CD8-positive, alpha-beta memory T cell (primary cell): ENCODE data around the gene ZNF681. TPM values are rescaled to one million over a fixed set of nuclear protein-coding genes. Genes with fewer than 3 reads are reported as not detected.
A peak's percentile ranks its signal among the peaks of the same experiment; 100 is the strongest.
"Not testable (repeated sequence)": the region's sequence is repeated elsewhere in the genome, so short reads cannot be mapped to it uniquely, and the experiment has no call there.

ENCODE experiments used
- CTCF ChIA-PET: fragments of 350-600 bp; sonication (Branson Sonifier 250); formaldehyde crosslinking; loops from one replicate; lab custom pipeline; 2021; ENCODE audit warnings: antibody characterized with exemption; lab: Charles Lee
- POLR2A ChIA-PET: fragments of 350-600 bp; sonication (Branson Sonifier 250); formaldehyde crosslinking; loops from one replicate; lab custom pipeline; 2021; ENCODE audit warnings: antibody characterized with exemption; lab: Charles Lee
- DNase-seq, 5 donors: peaks; one replicate each; pipeline versions ENCODE4 v3.0.0 to v3.0.0-alpha.2; 2020 to 2022; ENCODE audit warnings: mixed read lengths in 1 of 5
- H3K27ac ChIP-seq: one replicate; pipeline ENCODE4 v1.7.0; 2013; ENCODE audit warnings: low read depth, mild to moderate bottlenecking, low read length, moderate library complexity
- H3K27me3 ChIP-seq: 2 replicates; pipeline ENCODE4 v1.7.0; 2013; ENCODE audit warnings: low read length, mild to moderate bottlenecking; ENCODE audit not compliant: insufficient read depth, poor library complexity, severe bottlenecking
- H3K36me3 ChIP-seq: 2 replicates; pipeline ENCODE4 v1.7.0; 2013; ENCODE audit warnings: mild to moderate bottlenecking, low read length, moderate library complexity; ENCODE audit not compliant: insufficient read depth
- H3K4me1 ChIP-seq: 2 replicates; pipeline ENCODE4 v1.7.0; 2013; ENCODE audit warnings: mild to moderate bottlenecking, low read length, moderate library complexity; ENCODE audit not compliant: insufficient read depth
- H3K4me3 ChIP-seq: 2 replicates; pipeline ENCODE4 v1.7.0; 2013; ENCODE audit warnings: mild to moderate bottlenecking, low read length
- H3K9me3 ChIP-seq: 2 replicates; pipeline ENCODE4 v1.7.0; 2013; ENCODE audit warnings: mild to moderate bottlenecking, low read length
- H3K27ac Mint-ChIP-seq, 8 donors: one replicate each; pipeline ENCODE4 v1.8.0; 2020 to 2021; ENCODE audit warnings: mixed read lengths in 8 of 8, mild to moderate bottlenecking in 6 of 8, inconsistent platforms in 3 of 8, moderate library complexity in 3 of 8
- H3K27me3 Mint-ChIP-seq, 2 donors: one replicate each; pipeline ENCODE4 v1.8.0; 2020 to 2021; ENCODE audit warnings: mixed read lengths in 2 of 2, mild to moderate bottlenecking in 1 of 2, moderate library complexity in 1 of 2
- H3K36me3 Mint-ChIP-seq, 3 donors: one replicate each; pipeline ENCODE4 v1.8.0; 2020 to 2021; ENCODE audit warnings: mixed read lengths in 3 of 3, inconsistent platforms in 1 of 3, mild to moderate bottlenecking in 1 of 3
- H3K4me1 Mint-ChIP-seq, 3 donors: one replicate each; pipeline ENCODE4 v1.8.0; 2020 to 2021; ENCODE audit warnings: mixed read lengths in 3 of 3, inconsistent platforms in 1 of 3, mild to moderate bottlenecking in 1 of 3
- H3K4me3 Mint-ChIP-seq, 7 donors: one replicate each; pipeline ENCODE4 v1.8.0; 2020 to 2021; ENCODE audit warnings: mixed read lengths in 7 of 7, mild to moderate bottlenecking in 6 of 7, moderate library complexity in 4 of 7, inconsistent platforms in 2 of 7
- H3K9me3 Mint-ChIP-seq, 5 donors: one replicate each; pipeline ENCODE4 v1.8.0; 2020 to 2022; ENCODE audit warnings: mixed read lengths in 5 of 5, mild to moderate bottlenecking in 3 of 5, moderate library complexity in 2 of 5, inconsistent platforms in 1 of 5
- polyA plus RNA-seq: library from polyadenylated mRNA; unstranded; fragments of 300-500 nt; fragmentation: Illumina TruSeq; gene quantifications from one replicate; pipeline ENCODE4 v1.2.3, GENCODE V29; 2021
- total RNA-seq, 2 experiments: library from RNA; stranded (reverse); gene quantifications; one replicate each; pipeline ENCODE4 v1.2.3, GENCODE V29; 2021

Gene ZNF681
- total and polyA plus RNA-seq, 3 experiments from 2014 or later: 1.6 to 4.9 (median 4.6) TPM

- POLR2A ChIA-PET: no interaction called here
- no peak overlapping the region for H3K4me3 Mint-ChIP-seq
- H3K4me1 Mint-ChIP-seq: peaks cover 0 to under 1% (median under 1%) of the 10 kb centered on the region in 3 donors
- DNase-seq: no peak
- H3K36me3 ChIP-seq: no peaks in the 10 kb centered on the region
- H3K9me3 Mint-ChIP-seq: no peaks in the 10 kb centered on the region
- H3K27ac Mint-ChIP-seq: peak overlapping the region in 1 of 8 donors; percentile 8
- H3K9me3 ChIP-seq: no peaks in the 10 kb centered on the region
- CTCF ChIA-PET: no interaction called here
- H3K27ac ChIP-seq: no peak overlapping the region
- no peaks in the 10 kb centered on the region for H3K27me3 Mint-ChIP-seq
- H3K4me1 ChIP-seq: no peaks in the 10 kb centered on the region
- no peak overlapping the region for H3K4me3 ChIP-seq
- H3K27me3 ChIP-seq: no peaks in the 10 kb centered on the region
- peaks cover 23 to 42% (median 23%) of the 10 kb centered on the region in 3 donors for H3K36me3 Mint-ChIP-seq
These were observed 24.9 kb upstream of the ZNF681 start for GRCh38 chr19:23783636-23784035.

GRCh38 chr19:23779645-23780044 is 21.0 kb upstream of the ZNF681 start:
- Histone ChIP-seq H3K9me3 (no peaks in the 10 kb centered on the region), H3K4me1 (peaks cover 6% of the 10 kb centered on the region), H3K27me3 (no peaks in the 10 kb centered on the region), H3K36me3 (no peaks in the 10 kb centered on the region), H3K27ac (no peak overlapping the region), H3K4me3 (no peak overlapping the region)
- Mint-ChIP-seq H3K4me1 (peaks cover 10 to 13% (median 13%) of the 10 kb centered on the region in 3 donors), H3K27ac (no peak overlapping the region), H3K4me3 (no peak overlapping the region), H3K36me3 (peaks cover 24 to 38% (median 26%) of the 10 kb centered on the region in 3 donors), H3K9me3 (no peaks in the 10 kb centered on the region), H3K27me3 (no peaks in the 10 kb centered on the region)
- CTCF ChIA-PET: no interaction called here
- POLR2A ChIA-PET: no interaction called here
- no peak for DNase-seq

GRCh38 chr19:23778566-23778965 is 19.9 kb upstream of the ZNF681 start:
- H3K4me1 Mint-ChIP-seq: peaks cover 10 to 13% (median 13%) of the 10 kb centered on the region in 3 donors
- Histone ChIP-seq H3K27ac (no peak overlapping the region), H3K36me3 (no peaks in the 10 kb centered on the region), H3K4me1 (peaks cover 6% of the 10 kb centered on the region), H3K27me3 (no peaks in the 10 kb centered on the region), H3K9me3 (no peaks in the 10 kb centered on the region), H3K4me3 (no peak overlapping the region)
- no peaks in the 10 kb centered on the region for H3K9me3 Mint-ChIP-seq
- POLR2A ChIA-PET: no interaction called here
- no peak for DNase-seq
- CTCF ChIA-PET: no interaction called here
- H3K4me3 Mint-ChIP-seq: no peak overlapping the region
- H3K36me3 Mint-ChIP-seq: peaks cover 22 to 35% (median 23%) of the 10 kb centered on the region in 3 donors
- no peaks in the 10 kb centered on the region for H3K27me3 Mint-ChIP-seq
- peak overlapping the region in 2 of 8 donors; percentile 46 to 61 for H3K27ac Mint-ChIP-seq

GRCh38 chr19:23778036-23778435 is 19.3 kb upstream of the ZNF681 start:
- CTCF ChIA-PET: interaction anchor here (1.0 kb wide), 1 partner anchor 21 kb away, joined by 3 read pairs; no protein-coding TSS in a partner anchor
- H3K4me3 Mint-ChIP-seq, H3K4me3 ChIP-seq, H3K27me3 ChIP-seq, DNase-seq, H3K4me1 ChIP-seq, POLR2A ChIA-PET, H3K27ac ChIP-seq, H3K36me3 ChIP-seq, H3K9me3 Mint-ChIP-seq, H3K9me3 ChIP-seq, H3K27me3 Mint-ChIP-seq: not testable (repeated sequence)
- Mint-ChIP-seq H3K36me3 (peaks cover 21 to 32% (median 22%) of the 10 kb centered on the region in 3 donors), H3K27ac (peak overlapping the region in 5 of 8 donors; percentile 5 to 31 (median 21)), H3K4me1 (peaks cover 10 to 13% (median 13%) of the 10 kb centered on the region in 3 donors)

GRCh38 chr19:23777216-23777615 is 18.5 kb upstream of the ZNF681 start:
- Mint-ChIP-seq H3K4me3 (no peak overlapping the region), H3K36me3 (peaks cover 17 to 34% (median 21%) of the 10 kb centered on the region in 3 donors), H3K27ac (peak overlapping the region in 6 of 8 donors; percentile 5 to 70 (median 30)), H3K9me3 (no peaks in the 10 kb centered on the region), H3K4me1 (peaks cover 13 to 16% (median 13%) of the 10 kb centered on the region in 3 donors), H3K27me3 (no peaks in the 10 kb centered on the region)
- Histone ChIP-seq H3K4me1 (peaks cover 6% of the 10 kb centered on the region), H3K27me3 (no peaks in the 10 kb centered on the region), H3K36me3 (no peaks in the 10 kb centered on the region), H3K27ac (no peak overlapping the region), H3K9me3 (no peaks in the 10 kb centered on the region), H3K4me3 (no peak overlapping the region)
- DNase-seq: no peak
- CTCF ChIA-PET: interaction anchor here (1.0 kb wide), 1 partner anchor 22 kb away, joined by 3 read pairs; no protein-coding TSS in a partner anchor
- POLR2A ChIA-PET: no interaction called here

GRCh38 chr19:23776507-23777205 is 18.0 kb upstream of the ZNF681 start:
- no peak overlapping the region for H3K27ac ChIP-seq
- H3K27me3 ChIP-seq: no peaks in the 10 kb centered on the region
- Mint-ChIP-seq H3K4me3 (no peak overlapping the region), H3K9me3 (no peaks in the 10 kb centered on the region), H3K27me3 (no peaks in the 10 kb centered on the region), H3K27ac (peak overlapping the region in 6 of 8 donors; percentile 5 to 70 (median 32)), H3K36me3 (peaks cover 12 to 34% (median 19%) of the 10 kb centered on the region in 3 donors), H3K4me1 (peaks cover 17 to 22% (median 19%) of the 10 kb centered on the region in 3 donors)
- no peak for DNase-seq
- CTCF ChIA-PET: no interaction called here
- H3K36me3 ChIP-seq: no peaks in the 10 kb centered on the region
- POLR2A ChIA-PET: no interaction called here
- H3K9me3 ChIP-seq: no peaks in the 10 kb centered on the region
- peaks cover 6% of the 10 kb centered on the region for H3K4me1 ChIP-seq
- no peak overlapping the region for H3K4me3 ChIP-seq

- Mint-ChIP-seq H3K36me3 (peaks cover 7 to 34% (median 18%) of the 10 kb centered on the region in 3 donors), H3K27me3 (no peaks in the 10 kb centered on the region), H3K4me3 (no peak overlapping the region), H3K4me1 (peaks cover 20 to 30% (median 30%) of the 10 kb centered on the region in 3 donors), H3K27ac (peak overlapping the region in 3 of 8 donors; percentile 13 to 55 (median 42)), H3K9me3 (no peaks in the 10 kb centered on the region)
- no peak for DNase-seq
- H3K27ac ChIP-seq: no peak overlapping the region
- CTCF ChIA-PET: no interaction called here
- peaks cover 6% of the 10 kb centered on the region for H3K4me1 ChIP-seq
- H3K36me3 ChIP-seq: no peaks in the 10 kb centered on the region
- H3K4me3 ChIP-seq: no peak overlapping the region
- no peaks in the 10 kb centered on the region for H3K27me3 ChIP-seq
- no peaks in the 10 kb centered on the region for H3K9me3 ChIP-seq
- POLR2A ChIA-PET: no interaction called here
These were observed 15.9 kb upstream of the ZNF681 start for GRCh38 chr19:23774524-23774971.

- Histone ChIP-seq H3K4me1 (peaks cover 6% of the 10 kb centered on the region), H3K4me3 (no peak overlapping the region), H3K9me3 (no peaks in the 10 kb centered on the region), H3K27me3 (no peaks in the 10 kb centered on the region), H3K36me3 (no peaks in the 10 kb centered on the region), H3K27ac (no peak overlapping the region)
- ChIA-PET POLR2A (no interaction called here), CTCF (no interaction called here)
- no peak overlapping the region for H3K4me3 Mint-ChIP-seq
- H3K9me3 Mint-ChIP-seq: no peaks in the 10 kb centered on the region
- peaks cover 4 to 31% (median 15%) of the 10 kb centered on the region in 3 donors for H3K36me3 Mint-ChIP-seq
- H3K27me3 Mint-ChIP-seq: no peaks in the 10 kb centered on the region
- no peak for DNase-seq
- H3K4me1 Mint-ChIP-seq: peaks cover 20 to 30% (median 30%) of the 10 kb centered on the region in 3 donors
- H3K27ac Mint-ChIP-seq: peak overlapping the region in 2 of 8 donors; percentile 24 to 42
These were observed 15.4 kb upstream of the ZNF681 start for GRCh38 chr19:23774106-23774505.
